GM19035 (cell line): ENCODE results near the gene CHI3L1.

ENCODE experiments used
- ATAC-seq: cut with Tn5 transposase; IDR thresholded peaks from one replicate; pipeline ENCODE4 v1.9.1; 2021; ENCODE audit not compliant: unreplicated experiment

The CHI3L1 gene

GRCh38 chr1:203152158-203153034, 34.1 kb downstream of the CHI3L1 start:
- ATAC-seq: no peak

- no peak for ATAC-seq
Measured at GRCh38 chr1:203151362-203152157, 34.9 kb downstream of the CHI3L1 start.

GRCh38 chr1:203150511-203151297, 35.8 kb downstream of the CHI3L1 start:
- ATAC-seq: no peak

GRCh38 chr1:203149188-203149840, 37.2 kb downstream of the CHI3L1 start:
- ATAC-seq: no peak

- ATAC-seq: no peak
Measured at GRCh38 chr1:203148579-203148978, 37.9 kb downstream of the CHI3L1 start.

GRCh38 chr1:203148127-203148526, 38.4 kb downstream of the CHI3L1 start:
- no peak for ATAC-seq

GRCh38 chr1:203147376-203147775, 39.1 kb downstream of the CHI3L1 start:
- no peak for ATAC-seq

- no peak for ATAC-seq
Measured at GRCh38 chr1:203146537-203146936, 40.0 kb downstream of the CHI3L1 start.

- no peak for ATAC-seq
Measured at GRCh38 chr1:203146042-203146369, 40.5 kb downstream of the CHI3L1 start.

GRCh38 chr1:203145321-203146041, 41.0 kb downstream of the CHI3L1 start:
- ATAC-seq: no peak

GRCh38 chr1:203144661-203145060, 41.8 kb downstream of the CHI3L1 start:
- no peak for ATAC-seq

GRCh38 chr1:203143641-203144040, 42.9 kb downstream of the CHI3L1 start:
- ATAC-seq: no peak

GRCh38 chr1:203142684-203143408, 43.7 kb downstream of the CHI3L1 start:
- no peak for ATAC-seq

GRCh38 chr1:203142124-203142523, 44.4 kb downstream of the CHI3L1 start:
- no peak for ATAC-seq

GRCh38 chr1:203140743-203141520, 45.6 kb downstream of the CHI3L1 start:
- ATAC-seq: no peak

- no peak for ATAC-seq
Measured at GRCh38 chr1:203139976-203140475, 46.5 kb downstream of the CHI3L1 start.

- no peak for ATAC-seq
Measured at GRCh38 chr1:203138066-203138465, 48.4 kb downstream of the CHI3L1 start.

GRCh38 chr1:203137324-203137723, 49.2 kb downstream of the CHI3L1 start:
- ATAC-seq: no peak
